ENCODE data around the gene FOSL2. TPM values are rescaled to one million over a fixed set of nuclear protein-coding genes. Genes with fewer than 3 reads are reported as not detected.
A peak's percentile ranks its signal among the peaks of the same experiment; 100 is the strongest.

Gene FOSL2
- total RNA-seq, 1 experiment from 2014 or later, result 44.8 TPM

DNA sequence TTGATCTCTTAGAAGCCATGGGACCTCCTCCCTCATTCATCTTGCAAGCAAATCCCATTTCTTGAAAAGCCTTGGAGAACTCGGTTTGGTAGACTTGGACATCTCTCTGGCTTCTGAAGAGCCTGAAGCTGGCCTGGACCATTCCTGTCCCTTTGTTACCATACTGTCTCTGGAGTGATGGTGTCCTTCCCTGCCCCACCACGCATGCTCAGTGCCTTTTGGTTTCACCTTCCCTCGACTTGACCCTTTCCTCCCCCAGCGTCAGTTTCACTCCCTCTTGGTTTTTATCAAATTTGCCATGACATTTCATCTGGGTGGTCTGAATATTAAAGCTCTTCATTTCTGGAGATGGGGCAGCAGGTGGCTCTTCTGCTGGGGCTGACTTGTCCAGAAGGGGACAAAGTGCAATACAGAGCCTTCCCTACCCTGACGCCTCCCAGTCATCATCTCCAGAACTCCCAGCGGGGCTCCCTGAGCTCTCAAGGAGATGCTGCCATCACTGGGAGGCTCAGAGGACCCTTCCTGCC is 20.0 kb downstream of the FOSL2 start:
- DNase-seq (ENCODE audit: low read depth), result no peak

DNA sequence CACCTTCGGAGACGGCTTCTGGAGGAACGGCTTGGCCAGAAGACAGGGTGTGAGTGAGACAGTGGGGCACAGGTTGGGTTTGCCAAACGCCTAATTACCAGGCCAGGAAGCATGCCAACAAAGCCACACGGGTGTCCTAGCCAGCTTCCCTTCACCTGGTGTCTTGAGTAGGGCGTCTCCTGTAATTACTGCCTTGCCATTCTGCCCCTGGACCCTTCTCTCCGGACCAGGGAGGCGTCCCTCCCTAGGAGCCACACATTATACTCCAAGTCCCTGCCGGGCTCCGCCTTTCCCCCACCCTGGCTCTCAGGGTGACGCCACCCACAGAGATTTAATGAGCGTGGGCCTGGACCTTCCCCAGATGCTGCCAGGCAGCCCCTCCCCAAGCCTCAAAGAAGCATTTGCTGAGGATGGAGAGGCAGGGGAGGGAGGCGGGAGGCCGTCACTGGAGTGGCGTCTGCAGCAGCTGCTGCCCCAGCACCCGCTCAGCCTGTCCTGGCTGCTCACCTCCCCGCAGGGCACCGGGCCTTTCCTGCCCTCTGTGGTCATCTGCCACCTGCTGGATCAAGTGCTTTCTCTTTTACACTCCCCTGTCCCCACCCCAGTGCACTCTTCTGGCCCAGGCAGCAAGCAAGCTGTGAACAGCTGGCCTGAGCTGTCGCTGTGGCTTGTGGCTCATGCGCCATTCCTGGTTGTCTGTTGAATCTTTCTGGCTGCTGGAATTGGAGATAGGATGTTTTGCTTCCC is 20.7 kb downstream of the FOSL2 start:
- DNase-seq (ENCODE audit: low read depth), result peak; percentile 72

DNA sequence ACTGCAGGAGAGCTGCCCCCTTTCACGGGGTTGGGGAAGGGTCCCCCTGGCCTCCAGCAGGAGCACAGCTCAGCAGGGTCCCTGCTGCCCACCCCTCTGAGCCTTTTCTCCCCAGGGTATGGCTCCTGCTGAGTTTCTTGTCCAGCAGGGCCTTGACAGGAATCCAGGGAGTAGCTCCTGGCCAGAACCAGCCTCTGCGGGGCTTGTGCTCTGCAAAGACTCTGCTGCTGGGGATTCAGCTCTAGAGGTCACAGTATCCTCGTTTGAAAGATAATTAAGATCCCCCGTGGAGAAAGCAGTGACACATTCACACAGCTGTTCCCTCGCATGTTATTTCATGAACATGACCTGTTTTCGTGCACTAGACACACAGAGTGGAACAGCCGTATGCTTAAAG is 21.2 kb downstream of the FOSL2 start:
- no peak for DNase-seq (ENCODE audit: low read depth)

DNA sequence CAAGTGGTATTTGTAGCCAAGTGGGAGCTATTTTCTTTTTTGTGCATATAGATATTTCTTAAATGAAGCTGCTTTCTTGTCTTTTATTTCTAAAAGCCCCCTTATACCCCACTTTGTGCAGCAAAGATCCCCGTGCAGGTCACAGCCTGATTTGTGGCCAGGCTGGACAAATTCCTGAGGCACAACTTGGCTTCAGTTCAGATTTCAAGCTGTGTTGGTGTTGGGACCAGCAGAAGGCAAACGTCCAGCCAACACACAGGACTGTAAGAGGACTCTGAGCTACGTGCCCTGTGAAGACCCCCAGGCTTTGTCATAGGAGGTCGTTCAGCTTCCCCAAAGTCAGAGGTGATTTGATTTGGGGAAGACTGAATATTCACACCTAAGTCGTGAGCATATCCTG is 21.9 kb downstream of the FOSL2 start:
- DNase-seq (ENCODE audit: low read depth), result no peak

GRCh38 chr2:28415010-28415409 is 22.4 kb downstream of the FOSL2 start:
- DNase-seq (ENCODE audit: low read depth), result no peak

DNA sequence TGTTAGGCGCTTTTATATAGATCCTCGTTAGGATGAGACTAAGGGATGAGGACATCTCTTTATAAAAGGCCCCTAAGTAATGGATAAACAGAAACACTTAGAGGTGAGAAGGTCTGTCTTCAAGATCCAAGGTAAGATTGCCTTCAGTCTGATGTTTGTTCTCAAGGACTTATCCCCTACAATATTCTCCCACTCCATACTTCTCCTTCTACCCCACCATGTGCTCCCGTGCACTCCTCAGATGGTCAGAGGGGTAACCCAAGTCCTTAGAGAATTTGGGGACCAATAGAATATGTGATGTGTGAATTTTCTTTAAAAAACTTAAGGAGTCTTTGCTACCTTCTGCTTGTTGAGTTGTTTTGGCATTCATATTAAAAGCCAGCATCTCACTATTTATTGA is 23.1 kb downstream of the FOSL2 start:
- no peak for DNase-seq (ENCODE audit: low read depth)

DNA sequence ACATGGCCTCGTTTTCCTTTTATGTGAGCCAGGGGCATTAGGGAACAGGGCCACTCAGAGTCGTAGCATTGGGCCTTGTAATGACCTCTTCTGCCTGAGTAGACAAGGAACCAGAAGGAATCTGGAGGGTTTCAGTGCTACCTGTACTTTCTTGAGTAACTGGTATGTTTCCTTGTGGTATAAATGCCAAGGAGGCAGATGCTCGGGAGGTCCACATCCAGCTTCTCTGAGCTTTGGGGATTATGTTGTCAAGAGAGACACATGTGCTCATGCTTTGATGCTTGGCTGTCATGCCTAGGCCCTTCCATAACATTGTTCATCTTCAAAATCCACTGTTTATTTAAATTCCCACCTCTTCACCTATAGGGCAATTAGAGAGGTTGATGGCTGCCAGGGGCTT is 26.3 kb downstream of the FOSL2 start:
- no peak for DNase-seq (ENCODE audit: low read depth)

GRCh38 chr2:28419443-28420270 is 27.0 kb downstream of the FOSL2 start:
- DNase-seq (ENCODE audit: low read depth), result no peak

GRCh38 chr2:28420722-28421121 is 28.1 kb downstream of the FOSL2 start:
- DNase-seq (ENCODE audit: low read depth), result no peak

- DNase-seq (ENCODE audit: low read depth), result no peak
Observed at GRCh38 chr2:28422908-28423741, 30.5 kb downstream of the FOSL2 start.

DNA sequence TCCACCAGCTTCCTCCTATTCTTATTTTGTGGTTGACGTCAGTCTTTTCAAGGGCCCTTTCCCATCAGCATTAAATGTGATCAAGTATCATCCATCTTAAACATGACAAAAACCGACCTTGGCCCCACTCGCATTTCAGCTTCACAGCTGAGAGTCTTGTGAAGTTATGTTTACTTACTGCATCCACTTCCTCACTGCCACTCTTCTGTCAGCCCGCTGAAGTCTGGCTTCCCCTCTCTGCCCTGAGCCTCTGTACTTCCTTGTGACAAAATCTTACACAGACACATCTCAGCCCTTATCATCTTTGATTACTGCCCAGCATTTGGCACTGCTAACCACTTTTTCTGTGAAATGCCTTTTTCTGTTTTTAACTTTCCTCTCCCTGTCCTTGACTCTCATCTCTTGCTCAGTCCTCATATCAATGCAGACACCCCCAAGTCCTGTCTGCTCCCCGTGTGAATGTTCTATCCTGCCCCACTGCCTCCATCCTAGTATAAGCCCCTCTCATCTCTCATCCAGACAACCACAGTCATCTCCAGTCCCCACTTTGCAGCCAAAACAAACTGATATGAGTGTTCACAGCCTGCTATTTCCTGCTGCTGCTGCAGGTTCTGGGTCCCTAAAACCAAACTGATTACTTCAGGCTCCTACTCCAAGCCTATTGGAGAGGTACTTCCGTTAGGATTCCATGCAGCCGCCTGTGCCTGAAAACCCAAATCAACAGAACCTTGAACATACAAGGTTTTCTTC is 31.4 kb downstream of the FOSL2 start:
- no peak for DNase-seq (ENCODE audit: low read depth)

DNA sequence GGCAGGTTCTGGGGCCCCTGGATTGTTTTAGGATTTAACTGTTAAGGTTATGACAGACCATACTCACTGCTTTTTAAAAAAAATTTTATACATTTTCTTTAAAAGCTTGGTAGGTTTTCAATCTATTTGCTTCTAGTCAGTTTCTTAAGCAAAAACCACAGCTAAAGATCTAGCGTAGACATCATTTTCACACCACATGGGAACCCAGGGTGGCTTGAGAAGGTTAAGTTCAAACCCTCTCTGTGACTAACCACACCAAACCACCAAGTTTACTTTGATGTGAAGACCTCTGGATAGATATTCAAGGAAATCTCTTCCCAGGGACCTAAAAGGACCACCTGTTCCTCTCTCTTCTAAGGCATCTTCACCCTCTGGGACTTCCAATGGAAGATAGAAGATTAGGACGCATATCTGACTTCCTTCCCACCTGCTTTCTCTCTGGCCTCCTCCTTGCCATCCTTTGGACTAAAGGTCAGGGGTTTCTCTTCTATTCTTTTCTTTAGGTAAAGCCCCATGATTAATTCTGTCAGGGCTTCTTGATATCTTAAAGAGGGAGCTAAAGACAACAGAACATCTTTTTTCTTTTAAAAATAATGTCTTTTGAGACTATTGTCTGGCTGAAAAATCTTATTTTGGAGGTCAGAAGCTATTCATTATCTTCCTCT is 32.3 kb downstream of the FOSL2 start:
- no peak for DNase-seq (ENCODE audit: low read depth)

- no peak for DNase-seq (ENCODE audit: low read depth)
Observed at GRCh38 chr2:28425464-28425835, 32.8 kb downstream of the FOSL2 start.

DNA sequence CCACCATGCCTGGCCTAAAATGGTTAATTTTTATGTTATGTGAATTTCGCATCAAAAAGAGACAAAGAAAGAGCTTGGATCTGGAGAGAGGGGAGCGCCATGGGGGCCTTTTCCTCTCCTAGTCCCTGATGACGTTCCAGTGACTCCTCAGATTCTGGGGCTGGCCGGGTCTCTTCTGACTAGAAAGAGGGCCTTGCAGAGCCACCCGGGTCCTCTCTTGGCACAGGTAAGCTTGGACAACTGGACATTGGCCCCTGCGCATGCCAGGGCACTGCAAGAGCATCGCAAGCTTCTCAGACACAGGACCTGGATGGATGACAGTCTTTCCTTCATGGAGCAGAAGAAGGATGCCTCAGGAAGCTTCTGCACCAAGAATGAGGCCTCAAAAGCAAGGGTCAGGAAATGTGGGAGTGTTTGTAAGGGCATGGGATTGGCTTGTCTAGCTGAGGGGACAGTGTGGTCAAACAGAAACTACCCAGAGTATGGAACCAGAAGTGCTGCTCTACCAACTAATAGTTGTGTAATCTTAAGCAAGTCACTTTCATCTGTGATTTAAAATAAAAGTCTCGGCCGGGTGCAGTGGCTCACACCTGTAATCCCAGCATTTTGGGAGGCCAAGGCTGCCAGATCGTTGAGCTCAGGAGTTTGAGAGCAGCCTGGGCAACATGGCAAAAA is 35.2 kb downstream of the FOSL2 start:
- DNase-seq (ENCODE audit: low read depth), result no peak

DNA sequence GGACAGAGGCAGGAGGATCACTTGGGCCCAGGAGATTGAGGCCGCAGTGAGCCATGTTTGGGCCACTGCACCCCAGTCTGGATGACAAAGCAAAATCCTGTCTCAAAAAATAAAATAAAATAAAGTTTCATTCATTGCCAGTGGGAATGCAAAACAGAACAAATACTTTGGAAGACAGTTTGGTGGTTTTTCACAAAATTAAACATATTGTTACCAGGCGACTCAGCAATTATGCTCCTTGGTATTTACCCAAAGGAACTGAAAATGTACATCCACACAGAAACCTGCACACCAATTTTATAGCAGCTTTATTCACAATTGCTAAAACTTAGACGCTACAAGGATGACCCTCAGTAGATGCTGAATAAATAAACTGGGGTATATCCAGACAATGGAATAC is 35.8 kb downstream of the FOSL2 start:
- DNase-seq (ENCODE audit: low read depth), result no peak

DNA sequence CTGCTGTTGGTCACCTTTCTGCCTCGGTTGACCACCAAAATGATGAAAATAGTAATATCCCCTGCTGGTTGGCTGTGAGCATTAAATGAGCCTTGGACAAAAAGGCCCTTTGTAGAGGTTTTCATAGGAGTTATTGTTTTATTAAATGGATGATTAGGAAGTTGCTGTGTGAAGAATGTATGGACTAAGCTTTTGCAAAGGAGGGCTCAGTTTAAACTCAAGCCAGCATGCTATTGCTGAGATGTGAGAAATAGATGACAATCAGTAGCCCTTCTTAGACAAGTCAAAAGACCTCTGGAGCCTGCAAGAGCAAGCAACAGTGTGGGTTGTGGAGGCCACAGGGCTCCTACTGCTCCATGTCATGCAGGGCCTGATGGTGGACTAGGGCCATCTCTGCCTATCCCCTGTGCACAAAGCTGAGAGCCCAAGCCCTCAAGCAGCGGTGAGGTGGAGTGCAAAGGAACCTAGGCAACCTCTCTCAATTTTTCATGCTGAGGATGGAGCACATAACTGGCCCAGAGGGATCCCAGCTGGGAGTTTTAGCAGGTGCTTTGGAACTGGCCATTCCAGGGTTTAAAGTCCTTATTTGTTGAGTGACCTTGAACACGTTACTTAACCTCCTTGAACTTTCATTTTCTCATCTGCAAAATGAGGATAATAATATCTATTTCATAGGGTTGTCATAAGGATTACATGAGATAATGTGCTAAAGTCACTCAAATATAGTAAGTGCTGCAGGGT is 37.1 kb downstream of the FOSL2 start:
- no peak for DNase-seq (ENCODE audit: low read depth)

GRCh38 chr2:28430377-28430765 is 37.7 kb downstream of the FOSL2 start:
- DNase-seq (ENCODE audit: low read depth), result no peak

DNA sequence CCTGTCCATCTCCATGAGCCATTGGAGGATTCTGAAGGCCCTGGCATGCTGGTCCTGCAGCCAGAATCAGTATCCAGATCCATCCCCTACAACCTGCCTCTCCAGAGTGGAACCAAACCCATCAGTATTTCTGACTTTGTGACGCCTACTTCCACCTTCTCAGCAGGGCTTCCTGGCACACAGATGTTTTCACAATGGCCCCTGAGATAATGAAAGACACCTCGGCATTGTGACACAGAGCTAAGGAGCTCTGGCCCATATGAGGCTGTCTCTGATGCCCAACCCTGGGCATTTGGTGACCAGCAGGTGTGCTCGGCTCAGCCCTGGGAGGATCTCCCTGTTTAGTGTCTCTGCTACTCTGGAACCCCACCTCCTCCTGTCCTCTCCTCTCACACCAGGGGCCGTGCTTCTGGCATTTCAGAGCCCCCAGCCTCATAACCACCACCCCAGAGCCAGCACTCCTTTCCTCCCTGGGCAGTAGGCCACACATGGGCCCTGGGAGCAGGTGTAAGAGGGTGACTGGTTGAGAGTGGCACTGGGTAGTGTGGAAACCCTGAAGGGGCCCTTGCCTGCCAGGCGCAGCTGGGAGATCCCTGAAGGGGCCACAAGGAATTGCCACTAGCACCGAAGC is 38.2 kb downstream of the FOSL2 start:
- no peak for DNase-seq (ENCODE audit: low read depth)

GRCh38 chr2:28431741-28432140 is 39.1 kb downstream of the FOSL2 start:
- no peak for DNase-seq (ENCODE audit: low read depth)
